Astrocyte (in vitro differentiated cells and primary cell): ENCODE data around the gene MDN1. TPM values are rescaled to one million over a fixed set of nuclear protein-coding genes. Genes with fewer than 3 reads are reported as not detected.

ENCODE experiments used
- DNase-seq: peaks from one replicate; pipeline ENCODE4 v3.0.0-alpha.2; 2010; ENCODE audit warnings: low read depth
- FAIRE-seq: peaks from 2 replicates; lab custom pipeline; 2011; peaks lifted over from hg19 to GRCh38; lab: Jason Lieb, UNC
- H2AFZ ChIP-seq: 2 replicates; pipeline ENCODE4 v1.6.0; 2012; ENCODE audit warnings: low read depth, low read length, inconsistent platforms
- H3K27ac ChIP-seq: 2 replicates; pipeline ENCODE4 v1.5.1; 2011; ENCODE audit warnings: low read depth, low read length, inconsistent platforms
- H3K27me3 ChIP-seq: 2 replicates; pipeline ENCODE4 v1.6.0; 2011; ENCODE audit warnings: low read length, inconsistent platforms; ENCODE audit not compliant: insufficient read depth
- H3K36me3 ChIP-seq: 2 replicates; pipeline ENCODE4 v1.5.1; 2011; ENCODE audit warnings: low read length, inconsistent platforms; ENCODE audit not compliant: insufficient read depth
- H3K4me1 ChIP-seq: 2 replicates; pipeline ENCODE4 v1.5.1; 2011; ENCODE audit warnings: low read length, inconsistent platforms; ENCODE audit not compliant: insufficient read depth
- H3K4me2 ChIP-seq: 2 replicates; pipeline ENCODE4 v1.6.0; 2012; ENCODE audit warnings: low read length, inconsistent platforms
- H3K4me3 ChIP-seq: 2 replicates; pipeline ENCODE4 v1.5.1; 2011; ENCODE audit warnings: low read depth, mild to moderate bottlenecking, low read length, inconsistent platforms; ENCODE audit not compliant: insufficient read depth
- H3K79me2 ChIP-seq: 2 replicates; pipeline ENCODE4 v1.6.0; 2012; ENCODE audit warnings: mild to moderate bottlenecking, low read length, inconsistent platforms; ENCODE audit not compliant: insufficient read depth
- H3K9ac ChIP-seq: 2 replicates; pipeline ENCODE4 v1.6.0; 2012; ENCODE audit warnings: mild to moderate bottlenecking, low read length, inconsistent platforms
- H3K9me3 ChIP-seq: 2 replicates; pipeline ENCODE4 v1.5.1; 2012; ENCODE audit warnings: low read depth, mild to moderate bottlenecking, low read length, inconsistent platforms; ENCODE audit not compliant: insufficient read depth
- H4K20me1 ChIP-seq: 2 replicates; pipeline ENCODE4 v1.6.0; 2012; ENCODE audit warnings: low read length, inconsistent platforms; ENCODE audit not compliant: insufficient read depth
- H3K27ac Mint-ChIP-seq: one replicate; pipeline ENCODE4 v1.8.0; 2021; ENCODE audit warnings: mild to moderate bottlenecking, mixed read lengths; ENCODE audit not compliant: unreplicated experiment
- H3K27me3 Mint-ChIP-seq: one replicate; pipeline ENCODE4 v1.8.0; 2021; ENCODE audit warnings: low read depth, mixed read lengths; ENCODE audit not compliant: unreplicated experiment
- H3K36me3 Mint-ChIP-seq: one replicate; pipeline ENCODE4 v1.8.0; 2021; ENCODE audit warnings: low read depth, mixed read lengths; ENCODE audit not compliant: unreplicated experiment
- H3K4me1 Mint-ChIP-seq: one replicate; pipeline ENCODE4 v1.8.0; 2021; ENCODE audit warnings: low read depth, mixed read lengths; ENCODE audit not compliant: unreplicated experiment
- H3K4me3 Mint-ChIP-seq: one replicate; pipeline ENCODE4 v1.8.0; 2021; ENCODE audit warnings: mild to moderate bottlenecking, moderate library complexity, mixed read lengths; ENCODE audit not compliant: unreplicated experiment
- H3K9me3 Mint-ChIP-seq: one replicate; pipeline ENCODE4 v1.8.0; 2021; ENCODE audit warnings: mild to moderate bottlenecking, mixed read lengths; ENCODE audit not compliant: unreplicated experiment
- CTCF ChIP-seq: IDR thresholded peaks from 2 replicates; pipeline ENCODE4 v1.5.1; 2011; ENCODE audit warnings: low read depth, mild to moderate bottlenecking, inconsistent platforms, low read length, moderate library complexity; ENCODE audit not compliant: insufficient read depth
- EZH2 ChIP-seq: IDR thresholded peaks from 2 replicates; pipeline ENCODE4 v1.6.1; 2012; ENCODE audit warnings: mild to moderate bottlenecking, low read length, inconsistent platforms; ENCODE audit not compliant: insufficient read depth
- total RNA-seq: library from RNA; stranded (reverse); gene quantifications from 2 replicates; pipeline ENCODE4 v1.2.1, GENCODE V29; 2021

The MDN1 gene
- total RNA-seq, 1 donor from 2014 or later = 35.7 TPM

- no peaks in the 10 kb centered on the region for H3K27me3 Mint-ChIP-seq
- H3K9me3 Mint-ChIP-seq = no peaks in the 10 kb centered on the region
- peaks cover 13% of the 10 kb centered on the region for H3K4me1 ChIP-seq
- TF ChIP-seq EZH2 (no peak), CTCF (no peak)
- peak overlapping the region; percentile 87 for H3K4me3 ChIP-seq
- H3K36me3 ChIP-seq = peaks cover 6% of the 10 kb centered on the region
- peak overlapping the region; percentile 84 for H3K4me3 Mint-ChIP-seq
- H3K27ac Mint-ChIP-seq = peak overlapping the region; percentile 14
- H3K4me2 ChIP-seq = peak overlapping the region; percentile 93
- peaks cover 10% of the 10 kb centered on the region for H3K4me1 Mint-ChIP-seq
- DNase-seq (no peak), FAIRE-seq (no peak)
- H4K20me1 ChIP-seq = no peaks in the 10 kb centered on the region
- no peaks in the 10 kb centered on the region for H3K27me3 ChIP-seq
- no peaks in the 10 kb centered on the region for H3K9me3 ChIP-seq
- peaks cover 24% of the 10 kb centered on the region for H3K79me2 ChIP-seq
- peak overlapping the region; percentile 64 for H3K27ac ChIP-seq
- H3K36me3 Mint-ChIP-seq = peaks cover 7% of the 10 kb centered on the region
- peak overlapping the region; percentile 87 for H3K9ac ChIP-seq
- H2AFZ ChIP-seq = peak overlapping the region; percentile 87
Observed at GRCh38 chr6:89830170-89830809, 10.7 kb upstream of the MDN1 start.

- no peaks in the 10 kb centered on the region for H3K27me3 Mint-ChIP-seq
- Histone ChIP-seq H3K27ac (peak within 1 kb of the TSS; percentile 64), H4K20me1 (no peaks in the 10 kb centered on the region), H3K79me2 (peaks cover 24% of the 10 kb centered on the region), H3K9me3 (no peaks in the 10 kb centered on the region), H3K9ac (peak within 1 kb of the TSS; percentile 87), H3K4me2 (peak within 1 kb of the TSS; percentile 93), H3K36me3 (peaks cover 6% of the 10 kb centered on the region), H3K4me3 (peak within 1 kb of the TSS; percentile 87), H3K4me1 (peaks cover 13% of the 10 kb centered on the region), H2AFZ (peak within 1 kb of the TSS; percentile 88), H3K27me3 (no peaks in the 10 kb centered on the region)
- peak within 1 kb of the TSS; percentile 84 for H3K4me3 Mint-ChIP-seq
- peak within 1 kb of the TSS; percentile 58 for H3K27ac Mint-ChIP-seq
- TF ChIP-seq EZH2 (no peak), CTCF (no peak)
- H3K36me3 Mint-ChIP-seq = peaks cover 7% of the 10 kb centered on the region
- peak; percentile 97 for DNase-seq
- peak; percentile 55 for FAIRE-seq
- peaks cover 10% of the 10 kb centered on the region for H3K4me1 Mint-ChIP-seq
- H3K9me3 Mint-ChIP-seq = no peaks in the 10 kb centered on the region
Observed at GRCh38 chr6:89829472-89830169, 10.0 kb upstream of the MDN1 start, which contains the start of gene CASP8AP2. TSS of gene CASP8AP2 (plus strand) at chr6:89829880.
